Neural progenitor cell (in vitro differentiated cells): ENCODE data around the gene DRP2. TPM values are rescaled to one million over a fixed set of nuclear protein-coding genes. Genes with fewer than 3 reads are reported as not detected.
A peak's percentile ranks its signal among the peaks of the same experiment; 100 is the strongest.

Source experiments
- DNase-seq: peaks from one replicate; pipeline ENCODE4 v3.0.0-alpha.2; 2016; ENCODE audit warnings: low spot score
- H2AFZ ChIP-seq: fragments of 200-600 bp; sonication (generic); replicated peaks from 2 replicates; pipeline ENCODE4 v1.6.1; 2016; ENCODE audit warnings: antibody characterized with exemption
- H3F3A ChIP-seq: fragments of 200-600 bp; sonication (generic); 2 replicates; pipeline ENCODE4 v1.6.1; 2016; ENCODE audit warnings: antibody characterized with exemption, low read depth
- H3K27ac ChIP-seq: fragments of 200-600 bp; sonication (generic); 2 replicates; pipeline ENCODE4 v1.5.1; 2016; ENCODE audit warnings: mild to moderate bottlenecking
- H3K27me3 ChIP-seq: fragments of 200-600 bp; sonication (generic); 2 replicates; pipeline ENCODE4 v1.6.1; 2016; ENCODE audit warnings: mild to moderate bottlenecking, moderate library complexity
- H3K36me3 ChIP-seq: fragments of 200-600 bp; sonication (generic); 2 replicates; pipeline ENCODE4 v1.5.1; 2016
- H3K4me1 ChIP-seq: fragments of 200-600 bp; sonication (generic); 2 replicates; pipeline ENCODE4 v1.6.1; 2016; ENCODE audit warnings: mixed run types
- H3K4me2 ChIP-seq: fragments of 200-600 bp; sonication (generic); 2 replicates; pipeline ENCODE4 v1.6.1; 2016
- H3K4me3 ChIP-seq: fragments of 200-600 bp; sonication (generic); 2 replicates; pipeline ENCODE4 v1.5.1; 2016
- H3K79me2 ChIP-seq: fragments of 200-600 bp; sonication (generic); 2 replicates; pipeline ENCODE4 v1.6.1; 2016; ENCODE audit warnings: low read depth
- H3K9ac ChIP-seq: fragments of 200-600 bp; sonication (generic); 2 replicates; pipeline ENCODE4 v1.6.1; 2016
- H3K9me3 ChIP-seq: fragments of 200-600 bp; sonication (generic); 2 replicates; pipeline ENCODE4 v1.5.1; 2016; ENCODE audit warnings: low read depth
- H4K20me1 ChIP-seq: fragments of 200-600 bp; sonication (generic); 2 replicates; pipeline ENCODE4 v1.6.1; 2016; ENCODE audit warnings: low read depth
- H3K27ac Mint-ChIP-seq: 3 replicates; pipeline ENCODE4 v1.8.0; 2021; ENCODE audit warnings: mixed read lengths
- H3K27me3 Mint-ChIP-seq: 2 replicates; pipeline ENCODE4 v1.8.0; 2022; ENCODE audit warnings: low read depth, mild to moderate bottlenecking, inconsistent platforms, moderate library complexity, mixed read lengths; ENCODE audit not compliant: insufficient read depth
- H3K36me3 Mint-ChIP-seq: 3 replicates; pipeline ENCODE4 v1.8.0; 2021; ENCODE audit warnings: mixed read lengths
- H3K4me1 Mint-ChIP-seq: 3 replicates; pipeline ENCODE4 v1.8.0; 2021; ENCODE audit warnings: mixed read lengths
- H3K4me3 Mint-ChIP-seq: 3 replicates; pipeline ENCODE4 v1.8.0; 2021; ENCODE audit warnings: mild to moderate bottlenecking, moderate library complexity, mixed read lengths
- H3K9me3 Mint-ChIP-seq: 3 replicates; pipeline ENCODE4 v1.8.0; 2020; ENCODE audit warnings: mixed read lengths
- EZH2 ChIP-seq: fragments of 200-600 bp; sonication (generic); IDR thresholded peaks from 2 replicates; pipeline ENCODE4 v1.6.1; 2017; ENCODE audit warnings: antibody characterized with exemption, mild to moderate bottlenecking, moderate library complexity
- EZH2phosphoT487 ChIP-seq: fragments of 200-600 bp; sonication (generic); IDR thresholded peaks from 2 replicates; pipeline ENCODE4 v1.6.1; 2017; ENCODE audit warnings: antibody characterized with exemption
- total RNA-seq: library from RNA; depleted of rRNA; stranded (reverse); fragments of >200 nt; gene quantifications from 2 replicates; pipeline ENCODE4 v1.2.3, GENCODE V29; 2015; ENCODE audit warnings: low replicate concordance
- TF ChIP-seq, protein P1 (sequence below): fragments of 200-600 bp; sonication (generic); IDR thresholded peaks from 2 replicates; pipeline ENCODE4 v1.5.1; 2017; ENCODE audit warnings: antibody characterized with exemption, mild to moderate bottlenecking

Gene DRP2
- total RNA-seq, 1 donor from 2014 or later = 1.4 TPM

DNA sequence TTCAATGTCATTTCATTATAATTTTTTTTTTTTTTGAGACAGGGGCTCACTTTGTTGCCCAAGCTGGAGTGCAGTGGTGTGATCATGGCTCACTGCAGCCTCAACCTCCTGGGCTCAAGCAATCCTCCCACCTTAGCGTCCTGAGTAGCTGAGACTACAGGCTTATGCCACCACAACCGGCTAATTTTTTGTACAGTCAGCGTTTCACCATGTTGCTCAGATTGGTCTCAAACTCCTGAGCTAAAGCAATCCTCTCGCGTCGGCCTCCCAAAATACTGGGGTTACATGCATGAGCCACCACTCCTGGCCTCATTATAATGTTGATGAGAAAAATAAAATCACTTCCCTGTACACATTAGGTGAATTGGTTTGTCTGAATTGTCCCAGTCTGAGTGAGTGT, 54.6 kb downstream of the DRP2 start:
- Histone ChIP-seq H3K79me2 (no peaks in the 10 kb centered on the region), H3K9ac (no peak overlapping the region), H3K4me2 (no peak overlapping the region), H4K20me1 (no peaks in the 10 kb centered on the region), H3K27ac (no peak overlapping the region), H3K4me3 (no peak overlapping the region), H3K4me1 (no peaks in the 10 kb centered on the region), H3K9me3 (peaks cover 7% of the 10 kb centered on the region), H3F3A (no peaks in the 10 kb centered on the region), H3K27me3 (no peaks in the 10 kb centered on the region), H2AFZ (no peak overlapping the region), H3K36me3 (no peaks in the 10 kb centered on the region)
- H3K27ac Mint-ChIP-seq = no peak overlapping the region
- H3K4me3 Mint-ChIP-seq = no peak overlapping the region
- no peak for TF ChIP-seq EZH2
- TF ChIP-seq, protein P1, sequence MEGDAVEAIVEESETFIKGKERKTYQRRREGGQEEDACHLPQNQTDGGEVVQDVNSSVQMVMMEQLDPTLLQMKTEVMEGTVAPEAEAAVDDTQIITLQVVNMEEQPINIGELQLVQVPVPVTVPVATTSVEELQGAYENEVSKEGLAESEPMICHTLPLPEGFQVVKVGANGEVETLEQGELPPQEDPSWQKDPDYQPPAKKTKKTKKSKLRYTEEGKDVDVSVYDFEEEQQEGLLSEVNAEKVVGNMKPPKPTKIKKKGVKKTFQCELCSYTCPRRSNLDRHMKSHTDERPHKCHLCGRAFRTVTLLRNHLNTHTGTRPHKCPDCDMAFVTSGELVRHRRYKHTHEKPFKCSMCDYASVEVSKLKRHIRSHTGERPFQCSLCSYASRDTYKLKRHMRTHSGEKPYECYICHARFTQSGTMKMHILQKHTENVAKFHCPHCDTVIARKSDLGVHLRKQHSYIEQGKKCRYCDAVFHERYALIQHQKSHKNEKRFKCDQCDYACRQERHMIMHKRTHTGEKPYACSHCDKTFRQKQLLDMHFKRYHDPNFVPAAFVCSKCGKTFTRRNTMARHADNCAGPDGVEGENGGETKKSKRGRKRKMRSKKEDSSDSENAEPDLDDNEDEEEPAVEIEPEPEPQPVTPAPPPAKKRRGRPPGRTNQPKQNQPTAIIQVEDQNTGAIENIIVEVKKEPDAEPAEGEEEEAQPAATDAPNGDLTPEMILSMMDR = no peak
- TF ChIP-seq EZH2phosphoT487 = no peak
- H3K4me1 Mint-ChIP-seq = no peaks in the 10 kb centered on the region
- no peaks in the 10 kb centered on the region for H3K9me3 Mint-ChIP-seq
- no peaks in the 10 kb centered on the region for H3K27me3 Mint-ChIP-seq
- H3K36me3 Mint-ChIP-seq = no peaks in the 10 kb centered on the region
- DNase-seq = no peak

DNA sequence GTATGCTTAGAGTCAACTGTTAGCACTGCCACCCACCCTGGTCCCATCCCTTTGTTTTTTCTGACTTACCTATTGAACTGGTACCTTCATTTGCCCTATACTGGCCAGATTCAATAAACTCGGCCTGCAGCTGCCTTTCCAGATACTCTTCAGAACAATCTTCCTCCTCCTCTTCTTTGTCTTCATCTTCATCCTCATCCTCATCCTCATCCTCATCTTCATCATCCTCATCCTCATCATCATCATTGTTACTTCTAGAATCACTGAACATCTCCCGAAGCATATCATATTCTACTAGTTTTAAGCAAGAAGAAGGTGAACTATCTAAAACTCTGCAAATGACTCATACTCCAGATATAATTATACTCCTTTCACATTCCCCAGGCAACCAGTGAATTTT, 56.7 kb downstream of the DRP2 start:
- Mint-ChIP-seq H3K4me1 (no peaks in the 10 kb centered on the region), H3K27ac (no peak overlapping the region), H3K27me3 (no peaks in the 10 kb centered on the region), H3K9me3 (no peaks in the 10 kb centered on the region), H3K4me3 (no peak overlapping the region), H3K36me3 (no peaks in the 10 kb centered on the region)
- no peak overlapping the region for H3K4me2 ChIP-seq
- no peak overlapping the region for H2AFZ ChIP-seq
- TF ChIP-seq, protein P1 = no peak
- TF ChIP-seq EZH2phosphoT487 (no peak), EZH2 (no peak)
- no peak overlapping the region for H3K27ac ChIP-seq
- H3K9me3 ChIP-seq = peaks cover 7% of the 10 kb centered on the region
- no peaks in the 10 kb centered on the region for H3K36me3 ChIP-seq
- no peaks in the 10 kb centered on the region for H3K79me2 ChIP-seq
- no peak for DNase-seq
- H3F3A ChIP-seq = no peaks in the 10 kb centered on the region
- no peaks in the 10 kb centered on the region for H3K27me3 ChIP-seq
- no peak overlapping the region for H3K9ac ChIP-seq
- no peaks in the 10 kb centered on the region for H4K20me1 ChIP-seq
- H3K4me1 ChIP-seq = no peaks in the 10 kb centered on the region
- no peak overlapping the region for H3K4me3 ChIP-seq

DNA sequence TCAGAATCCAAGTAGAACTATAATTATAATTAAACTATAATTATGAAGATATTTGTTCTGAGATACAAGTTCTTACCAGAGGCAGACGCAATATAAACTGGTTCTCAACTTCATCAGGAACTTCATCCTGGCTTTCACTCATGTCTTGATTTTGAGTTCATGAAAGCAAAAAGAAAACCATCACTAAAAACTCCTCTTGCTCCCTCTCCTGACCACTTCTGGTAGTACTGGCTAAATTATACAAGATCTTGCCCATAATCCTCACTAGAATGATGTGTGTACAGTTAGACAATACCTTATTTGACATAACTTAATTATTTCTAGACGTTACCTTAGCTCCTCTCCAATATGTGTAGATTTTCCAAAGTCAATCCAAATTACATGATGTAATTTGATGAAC, 67.8 kb downstream of the DRP2 start:
- H3K27ac ChIP-seq = no peak overlapping the region
- no peaks in the 10 kb centered on the region for H3K36me3 ChIP-seq
- Mint-ChIP-seq H3K4me3 (no peak overlapping the region), H3K27ac (no peak overlapping the region), H3K9me3 (peaks cover 5% of the 10 kb centered on the region), H3K36me3 (peaks cover 1% of the 10 kb centered on the region), H3K4me1 (no peaks in the 10 kb centered on the region), H3K27me3 (no peaks in the 10 kb centered on the region)
- TF ChIP-seq, protein P1 = peak; percentile 64
- TF ChIP-seq EZH2 = no peak
- no peak for TF ChIP-seq EZH2phosphoT487
- no peaks in the 10 kb centered on the region for H3K27me3 ChIP-seq
- H3K9me3 ChIP-seq = no peaks in the 10 kb centered on the region
- H3K79me2 ChIP-seq = no peaks in the 10 kb centered on the region
- H3K4me1 ChIP-seq = no peaks in the 10 kb centered on the region
- H3K9ac ChIP-seq = no peak overlapping the region
- no peak overlapping the region for H3K4me2 ChIP-seq
- no peaks in the 10 kb centered on the region for H4K20me1 ChIP-seq
- H3K4me3 ChIP-seq = no peak overlapping the region
- peak; percentile 46 for DNase-seq
- no peak overlapping the region for H2AFZ ChIP-seq
- H3F3A ChIP-seq = no peaks in the 10 kb centered on the region
